Head of caudate nucleus (tissue), 42 donors: ENCODE data around the gene C10orf105.

Experiments used
- DNase-seq, 42 donors: peaks; one replicate each; pipeline versions ENCODE4 v3.0.0 to v3.0.0-alpha.2; 2020 to 2021; ENCODE audit warnings: mixed read lengths in 7 of 42
- intact Hi-C: fragments of 100-400 bp; cut with DNase I; formaldehyde crosslinking; loops from one replicate; pipeline ENCODE4 v1.15.0; 2022

Gene C10orf105

GRCh38 chr10:71694039-71694501 lies 25.5 kb downstream of the C10orf105 start:
- intact Hi-C loops: no loop called here
- no peak for DNase-seq

DNA sequence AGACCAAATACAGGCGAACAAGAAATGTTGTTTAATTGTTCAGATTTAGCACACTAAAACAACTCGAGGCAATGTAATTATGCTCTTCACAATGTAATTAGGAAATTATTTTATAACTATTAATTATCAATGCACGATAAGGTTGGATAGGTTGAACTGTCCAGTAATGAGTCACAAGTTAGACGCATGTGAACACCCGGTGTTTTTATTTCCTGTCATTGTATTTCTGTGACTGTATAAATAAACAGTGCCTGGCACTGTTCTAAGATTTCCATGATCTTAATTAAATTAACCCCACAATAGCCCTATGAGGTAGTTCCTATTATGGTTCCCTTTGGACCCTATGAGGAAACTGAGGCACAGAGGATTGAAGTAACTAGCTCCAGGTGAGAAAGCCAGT lies 26.2 kb downstream of the C10orf105 start:
- intact Hi-C loops: no loop called here
- DNase-seq: no peak

- DNase-seq: no peak
- intact Hi-C loops: no loop called here
Observed at GRCh38 chr10:71692598-71693306, 26.8 kb downstream of the C10orf105 start.

GRCh38 chr10:71691405-71691804 lies 28.2 kb downstream of the C10orf105 start:
- DNase-seq: no peak
- intact Hi-C loops: no loop called here

DNA sequence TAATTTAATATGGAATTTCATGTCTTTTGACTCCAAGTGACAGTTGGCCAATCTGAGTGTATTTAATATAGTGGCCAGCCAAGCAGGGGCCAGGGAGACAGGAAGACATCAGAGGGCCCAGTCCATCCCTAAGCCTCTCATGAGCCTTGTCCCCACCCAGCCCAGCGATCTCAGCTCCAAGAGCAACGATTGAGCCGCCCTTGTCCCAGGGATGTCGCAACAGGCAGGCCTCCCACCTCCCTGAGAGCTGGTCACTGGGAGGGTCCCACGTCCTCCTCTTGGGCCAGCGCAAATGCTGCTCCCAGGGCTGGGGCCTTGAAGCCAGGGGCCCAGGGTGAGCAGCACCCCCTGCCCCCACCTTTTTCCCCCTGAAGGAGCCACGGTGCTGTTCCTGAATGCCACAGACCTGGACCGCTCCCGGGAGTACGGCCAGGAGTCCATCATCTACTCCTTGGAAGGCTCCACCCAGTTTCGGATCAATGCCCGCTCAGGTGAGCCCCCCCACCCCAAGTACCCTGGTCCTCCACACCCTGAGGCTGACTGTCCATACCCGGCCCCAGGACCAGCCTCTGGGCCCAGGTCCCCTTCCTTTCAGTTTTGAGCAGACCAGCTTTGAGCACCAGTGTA lies 29.4 kb downstream of the C10orf105 start:
- intact Hi-C loops: no loop called here
- no peak for DNase-seq

GRCh38 chr10:71688256-71688655 lies 31.3 kb downstream of the C10orf105 start:
- intact Hi-C loops: no loop called here
- DNase-seq: no peak

DNA sequence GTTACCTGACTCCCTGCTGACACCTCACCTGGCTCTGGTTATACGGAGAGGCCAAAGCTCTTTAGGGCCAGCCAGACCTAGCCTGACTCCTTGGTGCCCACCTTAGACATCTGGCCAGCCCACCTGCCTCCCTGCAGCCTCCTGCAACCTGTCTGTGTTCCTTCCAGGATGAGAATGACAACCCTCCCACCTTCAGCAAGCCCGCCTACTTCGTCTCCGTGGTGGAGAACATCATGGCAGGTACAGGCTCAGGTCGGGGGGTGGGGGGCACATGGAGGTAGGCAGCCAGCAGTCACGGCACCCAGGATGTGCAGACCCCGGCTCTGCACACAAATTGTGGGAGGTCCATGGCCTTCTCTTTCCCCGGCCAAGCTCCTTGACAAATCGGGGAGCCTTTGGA lies 32.1 kb downstream of the C10orf105 start:
- peak in 31 of 42 donors; percentile 26 to 82 (median 46) for DNase-seq
- intact Hi-C loops: no loop called here

DNA sequence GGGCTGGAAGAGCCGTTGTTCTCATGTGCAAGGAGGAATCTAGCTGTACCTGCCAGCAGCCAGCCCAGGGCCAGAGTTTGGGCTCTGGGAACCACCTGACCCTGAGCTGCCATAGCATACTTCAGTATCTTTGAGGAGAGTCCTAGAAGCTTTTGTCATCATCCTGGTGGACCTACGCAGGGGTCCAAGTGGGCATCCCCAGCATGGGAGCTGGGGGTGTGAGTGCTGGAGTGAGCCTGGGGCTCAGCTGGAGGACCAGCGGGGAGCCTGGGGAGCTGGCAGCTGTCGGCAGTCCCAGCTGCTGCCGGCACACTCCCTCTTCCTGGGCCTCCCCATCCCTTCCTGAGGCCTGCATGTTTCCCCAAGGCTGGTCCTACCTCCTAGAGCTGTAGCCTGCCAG lies 32.5 kb downstream of the C10orf105 start:
- DNase-seq: no peak
- intact Hi-C loops: no loop called here

DNA sequence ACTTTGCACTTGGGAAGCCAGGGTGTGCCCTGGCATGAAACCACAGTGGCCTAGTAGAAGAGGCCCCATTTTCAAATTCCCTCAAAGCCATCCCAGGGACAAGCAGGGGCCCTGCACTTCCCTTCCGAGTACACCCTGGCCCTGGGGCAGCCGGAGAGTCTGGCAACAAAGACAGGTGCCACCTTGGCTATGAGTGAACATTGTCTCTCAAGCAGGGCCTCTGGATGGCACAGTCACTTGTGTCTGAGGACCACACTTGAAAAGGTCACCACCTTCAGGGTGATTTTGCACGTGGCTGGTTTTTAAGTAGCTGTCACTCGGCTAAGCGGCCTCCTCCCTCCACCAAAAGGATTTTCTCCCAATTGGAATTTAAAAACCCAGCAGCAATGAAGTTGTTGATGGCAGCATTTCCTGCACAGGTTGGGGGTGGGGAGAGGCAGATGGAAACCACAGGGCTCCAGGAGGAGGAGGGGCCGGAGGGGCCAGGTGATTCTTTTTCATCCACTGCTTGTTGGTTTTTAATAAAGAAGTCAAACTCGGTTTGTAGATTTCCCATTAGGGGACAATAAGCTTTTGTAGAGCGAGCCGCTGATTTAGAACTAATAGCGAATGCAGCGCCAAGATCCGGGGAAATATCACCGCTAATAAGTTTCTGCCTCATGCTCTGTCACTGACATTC lies 33.9 kb downstream of the C10orf105 start:
- DNase-seq: no peak
- intact Hi-C loops: no loop called here

- DNase-seq: peak in 25 of 42 donors; percentile 16 to 78 (median 49)
- intact Hi-C loops: no loop called here
Observed at GRCh38 chr10:71684356-71685173, 35.0 kb downstream of the C10orf105 start.

GRCh38 chr10:71683301-71683700 lies 36.3 kb downstream of the C10orf105 start:
- DNase-seq: peak in 23 of 42 donors; percentile 11 to 58 (median 38)
- intact Hi-C loops: no loop called here

DNA sequence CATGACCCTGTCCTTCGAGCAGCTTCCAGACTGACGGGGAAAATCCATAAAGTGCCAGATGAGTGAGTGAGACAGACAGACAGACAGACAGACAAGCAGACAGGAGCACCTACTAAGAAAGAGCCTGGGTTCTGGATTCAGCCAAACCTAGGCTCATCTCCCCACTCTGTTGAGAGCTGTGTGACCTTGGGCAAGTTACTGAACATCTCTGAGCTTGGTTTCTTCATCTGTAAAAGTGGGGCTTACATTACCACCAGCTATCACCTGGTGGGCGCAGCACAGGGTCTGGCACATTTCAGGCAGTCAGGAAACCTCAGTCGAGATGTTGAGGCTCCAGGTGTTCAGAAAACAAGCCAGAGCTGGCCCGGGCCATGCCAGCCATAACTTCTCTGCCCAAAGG lies 37.6 kb downstream of the C10orf105 start:
- intact Hi-C loops: no loop called here
- no peak for DNase-seq

DNA sequence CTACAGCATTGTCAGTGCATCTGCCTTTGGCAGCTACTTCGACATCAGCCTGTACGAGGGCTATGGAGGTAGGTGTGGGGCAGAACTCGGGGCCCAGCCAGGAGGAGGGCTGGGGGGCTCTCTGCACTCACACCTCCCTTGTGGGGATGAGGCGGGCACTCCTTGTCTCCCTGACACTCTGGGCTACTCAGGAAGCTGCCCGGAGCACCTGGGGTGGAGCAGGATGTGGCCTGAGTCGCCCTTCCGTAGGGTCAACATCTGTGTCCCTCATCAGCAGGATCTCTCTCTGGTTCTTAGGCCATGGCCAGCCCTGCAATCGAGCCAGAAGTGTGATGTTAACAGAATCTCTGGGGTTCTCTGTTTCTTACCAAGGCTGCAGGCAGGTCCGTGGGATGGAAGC lies 40.2 kb downstream of the C10orf105 start:
- no peak for DNase-seq
- intact Hi-C loops: no loop called here

DNA sequence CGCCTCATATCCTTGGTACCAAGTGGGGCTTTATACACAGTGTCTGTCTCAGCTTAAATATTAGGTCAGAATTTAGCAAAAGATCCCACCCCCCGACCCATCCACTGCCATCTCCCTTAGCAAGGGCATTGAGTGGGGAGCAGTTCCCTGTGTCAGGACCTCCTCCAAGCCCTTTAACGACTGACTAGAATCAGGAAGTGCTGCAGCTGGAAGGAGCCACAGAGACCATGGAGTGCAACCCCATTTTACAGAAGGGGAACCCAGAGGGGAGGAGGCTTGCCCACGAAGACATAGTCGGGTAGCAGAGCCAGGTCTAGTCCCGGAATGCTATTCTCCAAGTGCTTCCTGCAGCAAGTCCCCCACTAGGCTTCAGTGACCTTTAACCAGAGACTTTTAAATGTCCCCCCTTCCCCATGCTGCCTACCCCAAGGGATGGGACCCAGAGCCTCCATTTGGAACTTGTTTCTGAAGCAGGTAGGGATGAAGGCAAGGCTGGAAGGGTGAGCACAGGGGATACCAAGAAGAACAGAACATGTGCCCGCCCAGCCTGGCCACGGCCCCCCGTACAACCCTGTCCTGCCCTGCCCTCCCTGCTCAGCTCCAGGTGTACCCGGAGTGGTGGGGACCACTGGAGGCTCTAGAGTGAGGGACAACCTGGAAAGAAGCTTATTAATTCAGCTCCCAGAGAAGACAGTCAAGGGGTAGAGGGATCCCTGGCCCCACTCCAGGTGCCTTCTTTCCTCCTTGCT lies 41.3 kb downstream of the C10orf105 start:
- intact Hi-C loops: no loop called here
- no peak for DNase-seq

- DNase-seq: no peak
- intact Hi-C loops: no loop called here
Observed at GRCh38 chr10:71677261-71677660, 42.3 kb downstream of the C10orf105 start.

DNA sequence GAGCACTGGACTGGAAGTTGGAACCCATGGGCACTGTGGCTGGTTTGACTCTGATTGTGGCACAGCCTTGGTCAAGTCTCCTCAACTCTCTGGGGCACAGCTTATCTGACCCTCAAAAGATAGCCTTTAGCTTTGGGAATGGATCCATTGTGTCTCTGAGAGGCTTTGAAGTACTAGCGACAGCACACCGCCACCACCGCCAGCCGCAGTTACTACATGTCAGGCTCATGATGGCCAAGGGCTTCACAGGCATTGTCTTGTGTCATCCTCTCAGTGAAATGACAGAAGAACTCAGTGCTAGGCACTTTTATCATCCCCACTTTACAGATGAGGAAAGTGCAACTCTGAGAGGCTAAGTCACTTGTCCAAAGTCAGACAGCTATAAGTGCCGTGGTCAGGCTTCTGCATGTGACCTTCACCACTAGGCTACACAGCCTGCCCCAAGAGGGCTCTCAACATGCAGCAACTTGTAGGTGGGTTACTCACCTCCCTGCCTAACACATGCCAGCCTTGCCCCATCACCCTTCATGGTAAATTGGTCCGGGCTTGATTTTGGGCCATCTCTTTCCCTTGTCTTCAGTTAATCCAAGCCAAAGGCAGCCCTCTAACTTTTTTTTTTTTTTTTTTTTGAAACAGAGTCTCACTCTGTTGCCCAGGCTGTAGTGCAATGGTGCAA lies 44.1 kb downstream of the C10orf105 start:
- intact Hi-C loops: no loop called here
- no peak for DNase-seq

DNA sequence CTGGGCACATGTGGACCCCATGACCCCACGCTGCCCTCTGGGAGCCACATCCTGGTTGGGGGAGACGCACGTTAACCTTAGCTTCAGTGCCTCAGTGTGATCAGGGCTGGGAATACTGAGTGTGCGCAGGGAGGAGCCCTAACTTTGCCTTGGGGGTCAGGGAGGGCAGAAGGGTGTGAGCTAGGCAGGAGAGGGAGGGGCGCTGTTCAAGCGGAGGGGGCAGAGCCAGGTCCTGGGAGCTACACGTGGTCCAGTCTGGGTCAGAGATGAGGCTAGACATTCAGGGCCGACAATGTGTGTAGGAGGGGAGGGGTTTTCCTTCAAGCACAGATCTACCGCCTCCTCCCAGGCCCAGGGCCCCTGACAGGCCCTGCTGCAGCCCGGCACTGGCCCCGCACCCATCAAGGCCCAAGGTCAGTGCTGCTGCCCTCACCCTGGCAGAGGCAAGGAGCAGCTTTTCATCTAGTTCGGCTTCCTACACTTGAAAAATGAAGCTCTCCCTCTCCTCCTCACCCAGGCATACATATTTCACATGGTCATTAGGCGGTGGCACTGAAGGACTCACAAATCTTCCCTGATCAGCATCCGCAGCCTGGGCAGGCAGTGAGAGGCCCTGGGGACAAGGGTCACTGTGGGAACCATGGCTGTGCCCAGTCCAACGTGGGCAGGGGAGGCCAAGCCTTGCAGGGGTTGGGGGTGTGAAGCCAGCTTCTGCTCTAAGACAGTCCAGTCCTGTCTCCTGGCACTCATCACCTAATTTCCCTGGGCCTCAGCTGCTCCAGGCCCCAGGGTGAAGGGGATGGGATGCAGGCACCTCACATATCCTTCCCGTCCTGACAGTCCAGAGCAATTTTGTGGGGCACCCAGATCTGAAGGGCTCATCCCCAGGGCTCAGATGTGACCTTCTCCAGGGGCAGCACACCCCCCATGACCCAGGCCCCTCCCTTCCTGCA lies 47.3 kb downstream of the C10orf105 start:
- no peak for DNase-seq
- intact Hi-C loops: no loop called here
